Adrenal gland (tissue), 12 donors: ENCODE measurements around the gene DYSF. TPM values are rescaled to one million over a fixed set of nuclear protein-coding genes. Genes with fewer than 3 reads are reported as not detected.

Source experiments
- DNase-seq, 7 donors: peaks; one replicate each; pipeline ENCODE4 v3.0.0-alpha.2; 2019 to 2020
- H3K27ac ChIP-seq, 5 donors: fragments of 200-600 bp; sonication (generic) in 4 of 5; 1 replicate in 3 of 5; 2 replicates in 2 of 5; pipeline versions ENCODE4 v1.5.1 to v1.8.0; 2016 to 2020; ENCODE audit warnings: mild to moderate bottlenecking in 1 of 5
- H3K27me3 ChIP-seq: fragments of 200-600 bp; 2 replicates; pipeline ENCODE4 v1.8.0; 2021
- H3K36me3 ChIP-seq, 2 donors: fragments of 200-600 bp; replicated peaks in 1 of 2; 1 replicate in 1 of 2; 2 replicates in 1 of 2; pipeline versions ENCODE4 v1.5.1 to v1.8.0; 2018 to 2022
- H3K4me1 ChIP-seq, 2 donors: fragments of 200-600 bp; replicated peaks in 1 of 2; 1 replicate in 1 of 2; 2 replicates in 1 of 2; pipeline versions ENCODE4 v1.5.1 to v1.8.0; 2018 to 2021
- H3K4me3 ChIP-seq, 4 donors: fragments of 200-600 bp; sonication (generic) in 3 of 4; one replicate each; pipeline ENCODE4 v1.5.1; 2016 to 2018
- H3K9me3 ChIP-seq, 3 donors: fragments of 200-600 bp; sonication (generic) in 1 of 3; replicated peaks in 1 of 3; 1 replicate in 2 of 3; 2 replicates in 1 of 3; pipeline versions ENCODE4 v1.5.1 to v1.8.0; 2016 to 2021
- CTCF ChIP-seq, 6 experiments: fragments of 450-650 bp in 4 of 6; fragments of 200-600 bp in 2 of 6; sonication (generic) in 1 of 6; IDR thresholded peaks; 1 replicate in 5 of 6; 2 replicates in 1 of 6; pipeline versions ENCODE4 v1.5.1 to v1.8.0; 2016 to 2021; ENCODE audit warnings: antibody characterized with exemption in 6 of 6, mild to moderate bottlenecking in 2 of 6, moderate library complexity in 1 of 6
- POLR2A ChIP-seq, 2 donors: fragments of 450-650 bp; IDR thresholded peaks; one replicate each; pipeline ENCODE4 v1.6.1; 2017; ENCODE audit warnings: antibody characterized with exemption in 2 of 2, mild to moderate bottlenecking in 2 of 2, moderate library complexity in 1 of 2
- WGBS, 4 donors: extraction: QIAGEN DNeasy Blood & Tissue Kit in 2 of 4; methylation state at CpG; one replicate each; pipeline versions ENCODE4 v1.1.5 to v1.1.7; 2013 to 2017; 5-methylcytosine and 5-hydroxymethylcytosine counted together
- intact Hi-C, 2 donors: fragments of 100-400 bp; cut with DNase I; formaldehyde crosslinking; loops; one replicate each; pipeline versions ENCODE4 v1.14.1 to v1.15.0; 2022 to 2023
- polyA plus RNA-seq, 3 donors: library from polyadenylated mRNA; stranded (reverse); fragments of 200-250 nt in 2 of 3; fragments of 350-450 nt in 1 of 3; fragmentation: Illumina TruSeq in 1 of 3; extraction: RNeasy Lipid Tissue Mini Kit (QIAGEN cat#74804) in 1 of 3; gene quantifications; one replicate each; pipeline ENCODE4 v1.2.3, GENCODE V29; 2013 to 2014
- total RNA-seq, 9 donors: library from RNA; depleted of rRNA in 4 of 9; stranded (reverse); fragments of >200 nt in 4 of 9; fragments of 120-200 nt in 1 of 9; fragmentation: NEBNext Ultra II Directional in 1 of 9; extraction: Animal tissue kit (Norgen Biotek cat#: 25700) in 1 of 9; gene quantifications; one replicate each; pipeline versions ENCODE4 v1.1.0 to v1.2.4, GENCODE V29; 2013 to 2023
- donor health status: healthy with polysubstance abuse.
- donor health status: Bipolar disorder and iron deficiency.
- donor health status: DM: yes; HTN: yes; CAD: no.
- donor health status: DM: no; HTN: no; CAD: no.
- donor health status: DM: no; HTN: no; CAD: no.
- donor health status: DM: yes; HTN: yes; CAD: no.

The DYSF gene
- total and polyA plus RNA-seq, 12 donors, result 3.2 to 22.4 (median 15.3) TPM

- 73 to 80% (median 78%) methylated on average over 2 to 5 of the region's 5 CpGs for WGBS, 4 donors
- DNase-seq, result no peak
- H3K27ac ChIP-seq, result peak overlapping the region in 1 of 5 donors; percentile 60
- H3K4me1 ChIP-seq, result no peaks in the 10 kb centered on the region
- H3K27me3 ChIP-seq, result no peaks in the 10 kb centered on the region
- no peaks in the 10 kb centered on the region for H3K36me3 ChIP-seq
- H3K4me3 ChIP-seq, result no peak overlapping the region
- TF ChIP-seq CTCF (IDR thresholded peaks at IDR 0.05) (no peak), POLR2A (IDR thresholded peaks at IDR 0.05) (no peak)
- intact Hi-C loops, result no loop called here
- no peaks in the 10 kb centered on the region for H3K9me3 ChIP-seq
These were observed 46.3 kb downstream of the DYSF start for GRCh38 chr2:71499691-71500090.

GRCh38 chr2:71500426-71501079 is 47.2 kb downstream of the DYSF start:
- TF ChIP-seq CTCF (IDR thresholded peaks at IDR 0.05) (no peak), POLR2A (IDR thresholded peaks at IDR 0.05) (no peak)
- WGBS, 4 donors, result 54 to 63% (median 60%) methylated on average over 5 to 7 of the region's 7 CpGs
- Histone ChIP-seq H3K27me3 (no peaks in the 10 kb centered on the region), H3K36me3 (no peaks in the 10 kb centered on the region), H3K27ac (peak overlapping the region in 1 of 5 donors; percentile 60), H3K4me1 (no peaks in the 10 kb centered on the region), H3K4me3 (no peak overlapping the region), H3K9me3 (no peaks in the 10 kb centered on the region)
- intact Hi-C loops, result no loop called here
- peak in 5 of 7 donors; percentile 37 to 67 (median 42) for DNase-seq

GRCh38 chr2:71502941-71503738 is 49.8 kb downstream of the DYSF start:
- H3K4me3 ChIP-seq, result no peak overlapping the region
- H3K9me3 ChIP-seq, result no peaks in the 10 kb centered on the region
- H3K4me1 ChIP-seq, result no peaks in the 10 kb centered on the region
- intact Hi-C loops, result no loop called here
- DNase-seq, result no peak
- 85 to 100% (median 89%) methylated on average over 4 to 6 of the region's 6 CpGs for WGBS, 4 donors
- H3K27ac ChIP-seq, result peak overlapping the region in 2 of 5 donors; percentile 26 to 70
- TF ChIP-seq POLR2A (IDR thresholded peaks at IDR 0.05) (no peak), CTCF (IDR thresholded peaks at IDR 0.05) (no peak)
- H3K27me3 ChIP-seq, result no peaks in the 10 kb centered on the region
- H3K36me3 ChIP-seq, result no peaks in the 10 kb centered on the region

GRCh38 chr2:71503837-71504236 is 50.5 kb downstream of the DYSF start:
- Histone ChIP-seq H3K36me3 (no peaks in the 10 kb centered on the region), H3K27ac (peak overlapping the region in 1 of 5 donors; percentile 70), H3K4me3 (no peak overlapping the region), H3K27me3 (no peaks in the 10 kb centered on the region), H3K9me3 (no peaks in the 10 kb centered on the region), H3K4me1 (no peaks in the 10 kb centered on the region)
- DNase-seq, result peak in 5 of 7 donors; percentile 22 to 78 (median 50)
- intact Hi-C loops, result no loop called here
- 62 to 81% (median 74%) methylated on average over 2 to 7 of the region's 7 CpGs for WGBS, 4 donors
- TF ChIP-seq CTCF (IDR thresholded peaks at IDR 0.05), result no peak
- TF ChIP-seq POLR2A (IDR thresholded peaks at IDR 0.05), result peak in 1 of 2 donors; percentile 32
